ENCODE data around the gene TRIM40. TPM values are rescaled to one million over a fixed set of nuclear protein-coding genes. Genes with fewer than 3 reads are reported as not detected.
"Not testable (repeated sequence)": the region's sequence is repeated elsewhere in the genome, so short reads cannot be mapped to it uniquely, and the experiment has no call there.

Gene TRIM40
- total RNA-seq, 1 donor from 2014 or later = not detected

GRCh38 chr6:30131947-30132497, 3.9 kb upstream of the TRIM40 start:
- H3K27me3 Mint-ChIP-seq (ENCODE audit: unreplicated experiment) = peaks cover 10% of the 10 kb centered on the region
- H3K4me3 Mint-ChIP-seq (ENCODE audit: unreplicated experiment) = no peak overlapping the region
- H3K9me3 Mint-ChIP-seq (ENCODE audit: unreplicated experiment) = no peaks in the 10 kb centered on the region

DNA sequence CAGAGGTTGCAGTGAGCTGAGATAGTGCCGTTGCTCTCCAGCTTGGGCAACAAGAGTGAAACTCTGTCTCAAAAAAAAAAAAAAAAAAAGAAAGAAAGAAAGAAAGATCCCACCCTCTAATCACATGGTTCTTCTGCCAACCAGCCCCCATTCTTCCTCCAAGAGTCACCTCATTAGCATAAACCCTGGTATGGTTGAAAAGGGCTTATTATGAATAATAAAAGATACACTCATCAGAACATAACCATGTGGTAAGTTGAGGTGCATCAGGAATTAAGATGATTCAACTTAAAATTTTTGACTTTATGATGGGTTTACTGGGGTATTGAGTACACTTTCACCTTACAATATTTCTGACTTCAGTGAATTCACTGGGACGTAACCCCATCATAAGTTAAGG, 793 bp upstream of the TRIM40 start:
- no peak for TF ChIP-seq CTCF (IDR thresholded peaks at IDR 0.05; ENCODE audit: partially characterized antibody, unreplicated experiment)
- H3K27me3 Mint-ChIP-seq (ENCODE audit: unreplicated experiment) = peaks cover 4% of the 10 kb centered on the region

More at GRCh38 chr6:30131947-30132497, 3.9 kb upstream of the TRIM40 start:
- H3K36me3 Mint-ChIP-seq (ENCODE audit: unreplicated experiment) = no peaks in the 10 kb centered on the region
- no peak for TF ChIP-seq CTCF (IDR thresholded peaks at IDR 0.05; ENCODE audit: partially characterized antibody, unreplicated experiment)
- H3K27ac Mint-ChIP-seq (ENCODE audit: unreplicated experiment) = no peak overlapping the region
- peaks cover 14% of the 10 kb centered on the region for H3K4me1 Mint-ChIP-seq (ENCODE audit: low read depth, unreplicated experiment)
- DNase-seq = no peak

DNA sequence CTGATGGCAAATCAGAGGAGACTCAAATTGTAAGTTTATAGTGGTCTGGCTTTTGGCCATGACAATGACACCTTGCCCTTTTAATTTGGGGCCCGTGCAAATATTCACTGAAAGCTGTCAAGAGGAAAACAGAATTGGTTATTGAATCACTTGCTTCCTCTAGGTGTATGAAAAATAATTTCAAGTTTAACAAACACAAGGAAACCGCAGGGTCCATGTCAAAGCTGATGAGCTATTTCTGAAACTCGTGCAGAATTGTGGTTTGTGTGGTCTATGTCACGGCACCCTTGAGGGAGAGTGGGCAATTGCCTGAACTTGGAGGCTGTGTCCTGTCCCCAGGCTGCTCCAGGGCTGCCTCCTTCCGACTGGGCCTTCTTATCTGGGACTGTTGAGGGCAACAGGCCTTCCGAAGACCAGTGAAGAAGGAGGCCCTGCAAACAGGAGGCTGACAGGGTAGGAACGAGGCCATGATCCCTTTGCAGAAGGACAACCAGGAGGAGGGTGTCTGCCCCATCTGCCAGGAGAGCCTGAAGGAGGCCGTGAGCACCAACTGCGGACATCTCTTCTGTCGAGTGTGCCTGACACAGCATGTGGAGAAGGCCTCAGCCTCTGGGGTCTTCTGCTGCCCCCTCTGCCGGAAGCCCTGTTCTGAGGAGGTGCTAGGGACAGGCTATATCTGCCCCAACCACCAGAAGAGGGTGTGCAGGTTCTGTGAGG, 788 bp downstream of the TRIM40 start:
- Mint-ChIP-seq H3K9me3 (ENCODE audit: unreplicated experiment) (peaks cover 3% of the 10 kb centered on the region), H3K36me3 (ENCODE audit: unreplicated experiment) (no peaks in the 10 kb centered on the region), H3K27me3 (ENCODE audit: unreplicated experiment) (peaks cover 2% of the 10 kb centered on the region), H3K4me1 (ENCODE audit: low read depth, unreplicated experiment) (peaks cover 4% of the 10 kb centered on the region), H3K4me3 (ENCODE audit: unreplicated experiment) (no peak overlapping the region), H3K27ac (ENCODE audit: unreplicated experiment) (no peak overlapping the region)
- DNase-seq = no peak
- TF ChIP-seq CTCF (IDR thresholded peaks at IDR 0.05; ENCODE audit: partially characterized antibody, unreplicated experiment) = no peak

More for the DNA sequence above, 793 bp upstream of the TRIM40 start:
- Mint-ChIP-seq H3K4me3 (ENCODE audit: unreplicated experiment) (no peak overlapping the region), H3K36me3 (ENCODE audit: unreplicated experiment) (no peaks in the 10 kb centered on the region), H3K27ac (ENCODE audit: unreplicated experiment) (no peak overlapping the region), H3K9me3 (ENCODE audit: unreplicated experiment) (no peaks in the 10 kb centered on the region), H3K4me1 (ENCODE audit: low read depth, unreplicated experiment) (peaks cover 13% of the 10 kb centered on the region)
- no peak for DNase-seq

GRCh38 chr6:30140240-30140639, 4.3 kb downstream of the TRIM40 start:
- DNase-seq; H3K4me1 Mint-ChIP-seq (ENCODE audit: low read depth, unreplicated experiment); H3K4me3 Mint-ChIP-seq (ENCODE audit: unreplicated experiment); H3K27ac Mint-ChIP-seq (ENCODE audit: unreplicated experiment); H3K9me3 Mint-ChIP-seq (ENCODE audit: unreplicated experiment); H3K27me3 Mint-ChIP-seq (ENCODE audit: unreplicated experiment); H3K36me3 Mint-ChIP-seq (ENCODE audit: unreplicated experiment): not testable (repeated sequence)

DNA sequence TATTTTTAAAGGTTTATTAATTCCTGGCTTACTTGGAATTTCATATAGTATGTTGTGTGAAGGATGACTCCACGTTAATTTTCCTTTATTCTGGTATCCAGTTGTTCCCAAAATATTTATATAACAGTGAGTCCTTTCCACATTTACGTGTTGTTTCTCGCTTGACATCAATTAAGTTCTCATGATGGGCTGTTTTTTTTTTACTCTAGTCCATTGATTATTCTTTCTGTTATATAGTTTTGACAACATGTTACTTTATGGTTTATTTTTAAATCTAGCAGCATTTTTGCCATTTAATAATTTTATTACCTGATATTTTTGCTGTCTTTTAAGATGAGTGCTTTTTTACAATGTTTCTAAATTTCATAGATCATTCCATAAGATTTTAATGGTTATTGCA, 6.7 kb downstream of the TRIM40 start:
- Mint-ChIP-seq H3K9me3 (ENCODE audit: unreplicated experiment) (peaks cover 5% of the 10 kb centered on the region), H3K4me3 (ENCODE audit: unreplicated experiment) (no peak overlapping the region), H3K4me1 (ENCODE audit: low read depth, unreplicated experiment) (peaks cover 8% of the 10 kb centered on the region), H3K27ac (ENCODE audit: unreplicated experiment) (no peak overlapping the region), H3K36me3 (ENCODE audit: unreplicated experiment) (no peaks in the 10 kb centered on the region), H3K27me3 (ENCODE audit: unreplicated experiment) (no peaks in the 10 kb centered on the region)
- no peak for TF ChIP-seq CTCF (IDR thresholded peaks at IDR 0.05; ENCODE audit: partially characterized antibody, unreplicated experiment)
- DNase-seq = no peak

All from glutamatergic neuron (in vitro differentiated cells).